Muscle of arm (tissue), 14 donors: ENCODE results near the gene RASGEF1C. TPM values are rescaled to one million over a fixed set of nuclear protein-coding genes. Genes with fewer than 3 reads are reported as not detected.

Source experiments
- DNase-seq: peaks from one replicate; pipeline ENCODE4 v3.0.0-alpha.2; 2013
- long read RNA-seq, 11 donors: transcript quantifications; one replicate each; lab custom pipeline, GENCODE V29; 2026
- polyA plus RNA-seq, 12 donors: library from polyadenylated mRNA; unstranded; fragments of 120-200 nt; gene quantifications; one replicate each; pipeline ENCODE4 v1.2.1, GENCODE V29; 2013; ENCODE audit not compliant: insufficient read length in 12 of 12

Gene RASGEF1C
- 1 to 10 TPM in 10 of 12 donors, not detected in 2; 1.9 to 4.5 (median 3.1) TPM for polyA plus RNA-seq
- long read RNA-seq, donor 1 = 0 reads
- long read RNA-seq, donor 2 = 0 reads
- long read RNA-seq, donor 3 = 0 reads
- long read RNA-seq, donor 4 = 0 reads
- long read RNA-seq, donor 5, partial matches to known transcripts = 0 of 1 reads
- long read RNA-seq, donor 5, other reads (novel, unspliced or antisense) = 0 of 1 reads
- long read RNA-seq, donor 6, partial matches to known transcripts = 0 of 1 reads
- long read RNA-seq, donor 6, other reads (novel, unspliced or antisense) = 0 of 1 reads
- long read RNA-seq, donor 7 = 0 reads
- long read RNA-seq, donor 8 = 0 reads
- long read RNA-seq, donor 9 = 0 reads
- long read RNA-seq, donor 10, partial matches to known transcripts = 0 of 2 reads
- long read RNA-seq, donor 10, other reads (novel, unspliced or antisense) = 0 of 2 reads
- long read RNA-seq, donor 11, partial matches to known transcripts = 0 of 2 reads
- long read RNA-seq, donor 11, other reads (novel, unspliced or antisense) = 0 of 2 reads

GRCh38 chr5:180209137-180209581 is at the start of gene RASGEF1C:
RASGEF1C (minus strand) TSS chr5:180209211; CDS start chr5:180138052, 71,159 bp downstream.
- DNase-seq = peak; percentile 63

- no peak for DNase-seq
Measured at GRCh38 chr5:180253036-180253824, 44.2 kb upstream of the RASGEF1C start.

GRCh38 chr5:180251887-180252286 is 42.9 kb upstream of the RASGEF1C start:
- no peak for DNase-seq

- DNase-seq = no peak
Measured at GRCh38 chr5:180251141-180251540, 42.1 kb upstream of the RASGEF1C start.

- DNase-seq = no peak
Measured at GRCh38 chr5:180250329-180250728, 41.3 kb upstream of the RASGEF1C start.

- DNase-seq = no peak
Measured at GRCh38 chr5:180241600-180241999, 32.6 kb upstream of the RASGEF1C start.

GRCh38 chr5:180238631-180239030 is 29.6 kb upstream of the RASGEF1C start:
- no peak for DNase-seq

GRCh38 chr5:180235846-180236245 is 26.8 kb upstream of the RASGEF1C start:
- DNase-seq = no peak

GRCh38 chr5:180235077-180235476 is 26.1 kb upstream of the RASGEF1C start:
- no peak for DNase-seq

- no peak for DNase-seq
Measured at GRCh38 chr5:180234271-180234670, 25.3 kb upstream of the RASGEF1C start.

- DNase-seq = no peak
Measured at GRCh38 chr5:180233729-180234128, 24.7 kb upstream of the RASGEF1C start.

- no peak for DNase-seq
Measured at GRCh38 chr5:180230017-180230416, 21.0 kb upstream of the RASGEF1C start.

GRCh38 chr5:180222056-180222455 is 13.0 kb upstream of the RASGEF1C start:
- DNase-seq = no peak

GRCh38 chr5:180217797-180218196 is 8.8 kb upstream of the RASGEF1C start:
- DNase-seq = no peak

GRCh38 chr5:180216646-180217171 is 7.7 kb upstream of the RASGEF1C start:
- no peak for DNase-seq

GRCh38 chr5:180215783-180216630 is 7.0 kb upstream of the RASGEF1C start:
- no peak for DNase-seq

GRCh38 chr5:180214870-180215770 is 6.1 kb upstream of the RASGEF1C start:
- DNase-seq = no peak

GRCh38 chr5:180213657-180214207 is 4.7 kb upstream of the RASGEF1C start:
- no peak for DNase-seq

- no peak for DNase-seq
Measured at GRCh38 chr5:180213256-180213600, 4.2 kb upstream of the RASGEF1C start.
